Ishikawa (cell line): ENCODE results near the gene NHS.

Experiments
- CEBPB ChIP-seq: IDR thresholded peaks from 2 replicates; pipeline ENCODE4 v1.6.1; 2012
- CREB1 ChIP-seq: IDR thresholded peaks from 2 replicates; pipeline ENCODE4 v1.6.1; 2012; ENCODE audit warnings: low read depth
- EGR1 ChIP-seq: IDR thresholded peaks from 2 replicates; pipeline ENCODE4 v1.6.1; 2012
- EP300 ChIP-seq: IDR thresholded peaks from 2 replicates; pipeline ENCODE4 v1.6.1; 2012; ENCODE audit warnings: borderline replicate concordance
- FOXM1 ChIP-seq: IDR thresholded peaks from 2 replicates; pipeline ENCODE4 v1.6.1; 2012; ENCODE audit warnings: low read depth, borderline replicate concordance
- NFIC ChIP-seq: IDR thresholded peaks from 2 replicates; pipeline ENCODE4 v1.6.1; 2012
- RAD21 ChIP-seq: IDR thresholded peaks from 2 replicates; pipeline ENCODE4 v1.6.1; 2012; ENCODE audit warnings: low read depth
- TAF1 ChIP-seq: IDR thresholded peaks from 2 replicates; pipeline ENCODE4 v1.6.1; 2012; ENCODE audit warnings: low read depth, mild to moderate bottlenecking
- TCF12 ChIP-seq: IDR thresholded peaks from 2 replicates; pipeline ENCODE4 v1.6.1; 2012; ENCODE audit warnings: low read depth
- TEAD4 ChIP-seq: IDR thresholded peaks from 2 replicates; pipeline ENCODE4 v1.6.1; 2012
- YY1 ChIP-seq: IDR thresholded peaks from 2 replicates; pipeline ENCODE4 v1.6.1; 2012; ENCODE audit warnings: low read depth
- ZBTB7A ChIP-seq: IDR thresholded peaks from 2 replicates; pipeline ENCODE4 v1.6.1; 2012; ENCODE audit warnings: low read depth
- TF ChIP-seq, protein P1 (sequence below): IDR thresholded peaks from 2 replicates; pipeline ENCODE4 v1.6.1; 2012
- TF ChIP-seq, protein P2 (sequence below): IDR thresholded peaks from 2 replicates; pipeline ENCODE4 v1.6.1; 2012; ENCODE audit warnings: low read depth, mild to moderate bottlenecking
- TF ChIP-seq, protein P3 (sequence below): IDR thresholded peaks from 2 replicates; pipeline ENCODE4 v1.6.1; 2012

Gene NHS

DNA sequence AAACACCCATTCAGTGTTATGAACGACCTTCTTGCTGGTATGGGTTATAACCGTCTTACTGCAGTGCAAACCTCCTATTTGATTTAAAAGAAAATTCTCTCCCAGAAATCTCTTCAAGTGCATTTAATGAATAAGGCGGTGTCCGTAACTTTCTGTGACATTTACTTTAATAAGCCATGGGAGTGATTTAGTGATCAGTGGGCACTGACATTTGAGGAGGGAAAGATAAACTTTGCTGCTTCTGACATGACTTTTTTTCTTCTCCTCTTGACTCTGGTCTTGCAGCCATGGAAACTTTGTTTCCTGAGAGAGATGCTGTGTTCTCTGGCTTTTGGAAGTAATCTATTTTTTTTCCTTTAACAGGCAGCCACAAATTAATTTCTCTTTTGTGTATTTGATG, 106.1 kb downstream of the NHS start:
- TF ChIP-seq, protein P1, sequence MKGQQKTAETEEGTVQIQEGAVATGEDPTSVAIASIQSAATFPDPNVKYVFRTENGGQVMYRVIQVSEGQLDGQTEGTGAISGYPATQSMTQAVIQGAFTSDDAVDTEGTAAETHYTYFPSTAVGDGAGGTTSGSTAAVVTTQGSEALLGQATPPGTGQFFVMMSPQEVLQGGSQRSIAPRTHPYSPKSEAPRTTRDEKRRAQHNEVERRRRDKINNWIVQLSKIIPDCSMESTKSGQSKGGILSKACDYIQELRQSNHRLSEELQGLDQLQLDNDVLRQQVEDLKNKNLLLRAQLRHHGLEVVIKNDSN = no peak
- TF ChIP-seq EGR1 = no peak
- no peak for TF ChIP-seq FOXM1
- no peak for TF ChIP-seq CEBPB
- no peak for TF ChIP-seq RAD21
- no peak for TF ChIP-seq TEAD4

DNA sequence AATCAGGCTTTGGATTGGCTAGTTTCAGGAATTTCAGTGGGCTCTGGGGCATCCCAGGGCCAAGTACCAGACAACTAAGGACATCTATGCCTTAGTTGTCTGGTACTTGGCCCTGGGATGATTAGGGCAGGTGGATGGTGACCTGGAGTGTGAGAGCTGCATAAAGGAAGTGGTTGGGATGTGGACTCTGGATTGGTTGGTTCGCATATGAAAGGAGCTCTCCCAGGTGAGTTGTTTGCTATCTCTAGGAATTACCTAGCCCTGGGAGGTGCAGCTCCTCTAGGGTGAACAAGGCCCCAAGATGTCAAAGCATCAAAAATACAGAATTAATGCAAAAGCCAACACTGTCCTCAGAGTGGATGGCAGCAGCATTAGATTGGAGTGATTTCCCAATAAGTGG, 109.6 kb downstream of the NHS start:
- no peak for TF ChIP-seq RAD21
- no peak for TF ChIP-seq TAF1
- TF ChIP-seq TCF12 = no peak
- no peak for TF ChIP-seq CEBPB
- no peak for TF ChIP-seq YY1
- TF ChIP-seq CREB1 = no peak
- TF ChIP-seq EGR1 = no peak
- TF ChIP-seq, protein P2, sequence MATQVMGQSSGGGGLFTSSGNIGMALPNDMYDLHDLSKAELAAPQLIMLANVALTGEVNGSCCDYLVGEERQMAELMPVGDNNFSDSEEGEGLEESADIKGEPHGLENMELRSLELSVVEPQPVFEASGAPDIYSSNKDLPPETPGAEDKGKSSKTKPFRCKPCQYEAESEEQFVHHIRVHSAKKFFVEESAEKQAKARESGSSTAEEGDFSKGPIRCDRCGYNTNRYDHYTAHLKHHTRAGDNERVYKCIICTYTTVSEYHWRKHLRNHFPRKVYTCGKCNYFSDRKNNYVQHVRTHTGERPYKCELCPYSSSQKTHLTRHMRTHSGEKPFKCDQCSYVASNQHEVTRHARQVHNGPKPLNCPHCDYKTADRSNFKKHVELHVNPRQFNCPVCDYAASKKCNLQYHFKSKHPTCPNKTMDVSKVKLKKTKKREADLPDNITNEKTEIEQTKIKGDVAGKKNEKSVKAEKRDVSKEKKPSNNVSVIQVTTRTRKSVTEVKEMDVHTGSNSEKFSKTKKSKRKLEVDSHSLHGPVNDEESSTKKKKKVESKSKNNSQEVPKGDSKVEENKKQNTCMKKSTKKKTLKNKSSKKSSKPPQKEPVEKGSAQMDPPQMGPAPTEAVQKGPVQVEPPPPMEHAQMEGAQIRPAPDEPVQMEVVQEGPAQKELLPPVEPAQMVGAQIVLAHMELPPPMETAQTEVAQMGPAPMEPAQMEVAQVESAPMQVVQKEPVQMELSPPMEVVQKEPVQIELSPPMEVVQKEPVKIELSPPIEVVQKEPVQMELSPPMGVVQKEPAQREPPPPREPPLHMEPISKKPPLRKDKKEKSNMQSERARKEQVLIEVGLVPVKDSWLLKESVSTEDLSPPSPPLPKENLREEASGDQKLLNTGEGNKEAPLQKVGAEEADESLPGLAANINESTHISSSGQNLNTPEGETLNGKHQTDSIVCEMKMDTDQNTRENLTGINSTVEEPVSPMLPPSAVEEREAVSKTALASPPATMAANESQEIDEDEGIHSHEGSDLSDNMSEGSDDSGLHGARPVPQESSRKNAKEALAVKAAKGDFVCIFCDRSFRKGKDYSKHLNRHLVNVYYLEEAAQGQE = no peak
- no peak for TF ChIP-seq ZBTB7A
- no peak for TF ChIP-seq TEAD4
- TF ChIP-seq, protein P1 = no peak
- TF ChIP-seq, protein P3, sequence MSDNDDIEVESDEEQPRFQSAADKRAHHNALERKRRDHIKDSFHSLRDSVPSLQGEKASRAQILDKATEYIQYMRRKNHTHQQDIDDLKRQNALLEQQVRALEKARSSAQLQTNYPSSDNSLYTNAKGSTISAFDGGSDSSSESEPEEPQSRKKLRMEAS = no peak
- no peak for TF ChIP-seq EP300

DNA sequence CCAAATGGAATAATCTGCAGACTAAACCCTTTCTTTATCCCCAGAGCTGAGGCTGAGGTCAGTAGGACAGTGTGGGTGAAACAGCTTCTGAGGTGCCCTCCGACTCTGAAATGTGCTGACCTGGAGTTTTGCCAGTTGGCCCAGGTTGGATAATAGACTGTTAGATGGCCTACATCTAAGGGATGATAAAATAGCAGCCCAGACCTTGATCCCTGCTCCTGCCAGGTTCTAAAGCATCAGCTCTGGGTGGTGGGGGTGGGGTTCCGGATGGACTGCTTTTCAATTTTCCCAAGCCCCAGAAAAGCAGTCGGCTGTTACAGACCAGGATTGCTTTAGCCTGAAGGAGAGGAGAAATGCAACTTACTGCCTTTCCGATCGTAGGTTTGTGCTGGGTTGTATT, 110.4 kb downstream of the NHS start:
- no peak for TF ChIP-seq RAD21
- TF ChIP-seq, protein P2 = no peak
- TF ChIP-seq, protein P1 = no peak
- no peak for TF ChIP-seq FOXM1
- TF ChIP-seq TEAD4 = no peak
- no peak for TF ChIP-seq TCF12
- no peak for TF ChIP-seq TAF1
- TF ChIP-seq, protein P3 = no peak
- TF ChIP-seq CREB1 = no peak

DNA sequence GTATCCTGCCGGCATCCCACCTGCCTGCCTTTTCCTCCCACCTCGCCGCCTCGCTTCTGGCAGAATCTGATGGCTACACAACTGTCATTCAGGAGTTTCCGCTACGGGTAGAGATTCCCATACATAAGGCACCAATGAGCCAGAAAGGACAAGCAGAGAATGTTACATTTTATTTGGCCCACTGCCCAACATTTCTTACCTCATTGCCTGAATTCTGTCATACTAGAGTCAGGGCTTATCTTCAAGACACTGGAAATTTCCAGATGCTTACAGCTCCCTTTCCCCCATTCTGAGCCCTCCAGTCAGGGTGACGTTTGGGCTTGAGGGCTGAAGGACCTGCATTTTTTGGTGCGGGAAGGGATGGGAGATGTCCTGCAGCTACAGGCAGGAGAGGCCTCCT, 113.0 kb downstream of the NHS start:
- TF ChIP-seq, protein P2 = no peak
- TF ChIP-seq RAD21 = no peak
- no peak for TF ChIP-seq TEAD4
- TF ChIP-seq EGR1 = no peak
- no peak for TF ChIP-seq CEBPB
- no peak for TF ChIP-seq YY1
- no peak for TF ChIP-seq EP300
- TF ChIP-seq, protein P1 = no peak
- no peak for TF ChIP-seq FOXM1
- no peak for TF ChIP-seq ZBTB7A
- TF ChIP-seq TCF12 = no peak
- no peak for TF ChIP-seq TAF1
- TF ChIP-seq, protein P3 = no peak
- TF ChIP-seq NFIC = no peak
- no peak for TF ChIP-seq CREB1
